PC-3 (cell line): ENCODE results near the gene MRPL2. TPM values are rescaled to one million over a fixed set of nuclear protein-coding genes. Genes with fewer than 3 reads are reported as not detected.

Experiments used
- ATAC-seq: fragments of 200-7000 bp; cut with Tn5 transposase; 2 replicates; pipeline ENCODE4 v1.9.1; 2020; ENCODE audit warnings: mild to moderate bottlenecking, moderate library complexity
- BruUV-seq: library from RNA; stranded (reverse); fragments of 400-500 nt; replicated peaks from 2 replicates; lab custom pipeline; 2021; lab: Mats Ljungman, UMichigan
- CTCF ChIA-PET: fragments of 300-600 bp; sonication (Branson Sonifier 250); formaldehyde crosslinking; loops from one replicate; lab custom pipeline; 2022; ENCODE audit warnings: antibody characterized with exemption; lab: Charles Lee
- POLR2A ChIA-PET: fragments of 300-600 bp; sonication (Branson Sonifier 250); formaldehyde crosslinking; loops from one replicate; lab custom pipeline; 2022; ENCODE audit warnings: antibody characterized with exemption; ENCODE audit not compliant: unreplicated experiment; lab: Charles Lee
- DNase-seq: peaks from one replicate; pipeline ENCODE4 v3.0.0-alpha.2; 2015
- H2AFZ ChIP-seq: fragments of 300-600 bp; sonication (generic); 2 replicates; pipeline ENCODE4 v1.6.0; 2016; ENCODE audit warnings: antibody characterized with exemption, low read length
- H3F3A ChIP-seq: fragments of 300-600 bp; sonication (generic); one replicate; pipeline ENCODE4 v1.6.0; 2017; ENCODE audit warnings: antibody characterized with exemption, low read length, control low read depth, mild to moderate bottlenecking; ENCODE audit not compliant: unreplicated experiment
- H3K27ac ChIP-seq: fragments of 300-600 bp; sonication (generic); 2 replicates; pipeline ENCODE4 v1.5.1; 2016; ENCODE audit warnings: mild to moderate bottlenecking, low read length
- H3K27me3 ChIP-seq: fragments of 300-600 bp; sonication (generic); 2 replicates; pipeline ENCODE4 v1.6.1; 2016; ENCODE audit warnings: low read length, mixed read lengths
- H3K36me3 ChIP-seq: fragments of 300-600 bp; sonication (generic); 2 replicates; pipeline ENCODE4 v1.6.1; 2016; ENCODE audit warnings: low read depth, mixed run types, low read length, mixed read lengths
- H3K4me1 ChIP-seq: fragments of 300-600 bp; sonication (generic); 2 replicates; pipeline ENCODE4 v1.5.1; 2016; ENCODE audit warnings: low read length; ENCODE audit not compliant: insufficient read depth
- H3K4me2 ChIP-seq: fragments of 300-600 bp; sonication (generic); 2 replicates; pipeline ENCODE4 v1.6.0; 2016; ENCODE audit warnings: low read length
- H3K4me3 ChIP-seq: fragments of 300-600 bp; sonication (generic); 2 replicates; pipeline ENCODE4 v1.5.1; 2016; ENCODE audit warnings: mild to moderate bottlenecking, low read length, mixed read lengths
- H3K79me2 ChIP-seq: fragments of 300-600 bp; sonication (generic); 2 replicates; pipeline ENCODE4 v1.6.1; 2017; ENCODE audit warnings: low read length, mixed read lengths
- H3K9ac ChIP-seq: fragments of 300-600 bp; sonication (generic); 2 replicates; pipeline ENCODE4 v1.6.0; 2016; ENCODE audit warnings: mild to moderate bottlenecking, low read length
- H3K9me2 ChIP-seq: fragments of 300-600 bp; sonication (generic); replicated peaks from 2 replicates; pipeline ENCODE4 v1.6.1; 2016; ENCODE audit warnings: mixed run types, low read length, mixed read lengths
- H3K9me3 ChIP-seq: fragments of 300-600 bp; sonication (generic); 2 replicates; pipeline ENCODE4 v1.6.1; 2016; ENCODE audit warnings: low read length, mixed read lengths
- H4K20me1 ChIP-seq: fragments of 300-600 bp; sonication (generic); 2 replicates; pipeline ENCODE4 v1.6.1; 2016; ENCODE audit warnings: low read length, mixed read lengths
- CTCF ChIP-seq: fragments of 300-600 bp; sonication (generic); conservative IDR thresholded peaks from 2 replicates; pipeline ENCODE4 v1.5.1; 2017; ENCODE audit warnings: antibody characterized with exemption, low read depth, mild to moderate bottlenecking, low read length
- EZH2 ChIP-seq: fragments of 300-600 bp; sonication (generic); IDR thresholded peaks from one replicate; pipeline ENCODE4 v1.6.1; 2017; ENCODE audit warnings: antibody characterized with exemption, mild to moderate bottlenecking, low read length; ENCODE audit not compliant: unreplicated experiment
- EZH2phosphoT487 ChIP-seq: fragments of 300-600 bp; sonication (generic); IDR thresholded peaks from 2 replicates; pipeline ENCODE4 v1.6.1; 2018; ENCODE audit warnings: mild to moderate bottlenecking, antibody characterized with exemption, low read length, borderline replicate concordance
- intact Hi-C: fragments of 100-400 bp; cut with micrococcal nuclease; formaldehyde crosslinking; loops from 2 replicates; pipeline ENCODE4 v1.9.0; 2023
- total RNA-seq: library from RNA; depleted of rRNA; stranded (reverse); fragments of >200 nt; gene quantifications from 2 replicates; pipeline ENCODE4 v1.2.3, GENCODE V29; 2014

Gene MRPL2
- total RNA-seq, 1 experiment from 2014 or later: 59.8 TPM

DNA sequence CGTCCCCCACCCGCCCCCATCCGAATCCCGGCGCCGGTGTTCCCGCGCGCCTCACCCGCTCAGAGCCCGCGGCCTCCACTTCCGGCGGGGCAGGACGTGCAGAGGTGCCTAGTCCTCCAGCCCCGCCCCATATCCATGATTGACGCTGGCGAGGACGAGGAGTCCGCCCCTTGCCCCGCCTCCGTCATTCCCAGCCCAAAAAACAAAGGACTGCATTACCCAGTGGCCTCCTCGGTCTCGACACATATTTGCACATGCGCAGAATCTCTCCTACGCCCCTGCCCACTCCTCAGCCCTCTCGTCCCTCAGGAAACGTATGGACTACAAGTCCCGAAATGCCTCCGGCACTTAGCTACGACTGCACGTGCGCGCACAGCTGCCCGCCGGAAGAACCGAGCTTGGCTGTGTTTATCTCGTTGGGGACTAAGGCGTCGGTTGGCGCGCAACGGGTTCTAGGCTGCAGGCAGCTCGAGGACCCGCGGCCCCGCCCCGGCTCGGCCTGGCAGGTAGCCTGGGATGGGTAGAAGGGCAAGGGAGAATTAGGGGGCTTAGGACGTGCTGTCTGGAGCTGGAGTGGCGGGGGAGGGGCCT is 45.3 kb downstream of the MRPL2 start, which contains the start of the genes KLHDC3 and MEA1:
KLHDC3 (plus strand) TSS at position 407 of the 591 bp plus-strand sequence. CDS start 2,944 bp downstream, outside the sequence.
MEA1 (minus strand) TSS at position 104 of the 591 bp plus-strand sequence. CDS start 133 bp downstream, outside the sequence.
- DNase-seq (peak; percentile 99), ATAC-seq (peak; percentile 92)
- ChIA-PET CTCF (interaction anchor here (0.6 kb wide), 1 partner anchor 130 kb away, joined by 3 read pairs; no protein-coding TSS in a partner anchor), POLR2A (interaction anchor here (0.5 to 1.4 kb wide), 8 partner anchors 35 to 724 kb away, joined by 3 to 15 read pairs (median 8); partner anchors contain the start of genes CUL7, CUL9 and PEX6)
- Histone ChIP-seq H3K27ac (peak within 1 kb of the TSS; percentile 17; the same call in 1 of the 2 replicates), H3K4me1 (peaks cover 23% of the 10 kb centered on the region), H3K9ac (peak within 1 kb of the TSS; percentile 90), H4K20me1 (no peaks in the 10 kb centered on the region), H2AFZ (peak within 1 kb of the TSS; percentile 88), H3K27me3 (no peaks in the 10 kb centered on the region), H3K4me3 (peak within 1 kb of the TSS; percentile 91), H3K4me2 (peak within 1 kb of the TSS; percentile 95), H3K9me3 (no peaks in the 10 kb centered on the region), H3F3A (no peaks in the 10 kb centered on the region), H3K9me2 (no peaks in the 10 kb centered on the region), H3K79me2 (peaks cover 52% of the 10 kb centered on the region), H3K36me3 (peaks cover 28% of the 10 kb centered on the region; the same call in 1 of the 2 replicates)
- TF ChIP-seq EZH2 (no peak), CTCF (no peak), EZH2phosphoT487 (no peak)
- intact Hi-C loops: loop anchor here (2.0 kb wide), 1 partner anchor 29 kb away; the partner anchor contains the start of gene PPP2R5D
- BruUV-seq: no TSS peak

DNA sequence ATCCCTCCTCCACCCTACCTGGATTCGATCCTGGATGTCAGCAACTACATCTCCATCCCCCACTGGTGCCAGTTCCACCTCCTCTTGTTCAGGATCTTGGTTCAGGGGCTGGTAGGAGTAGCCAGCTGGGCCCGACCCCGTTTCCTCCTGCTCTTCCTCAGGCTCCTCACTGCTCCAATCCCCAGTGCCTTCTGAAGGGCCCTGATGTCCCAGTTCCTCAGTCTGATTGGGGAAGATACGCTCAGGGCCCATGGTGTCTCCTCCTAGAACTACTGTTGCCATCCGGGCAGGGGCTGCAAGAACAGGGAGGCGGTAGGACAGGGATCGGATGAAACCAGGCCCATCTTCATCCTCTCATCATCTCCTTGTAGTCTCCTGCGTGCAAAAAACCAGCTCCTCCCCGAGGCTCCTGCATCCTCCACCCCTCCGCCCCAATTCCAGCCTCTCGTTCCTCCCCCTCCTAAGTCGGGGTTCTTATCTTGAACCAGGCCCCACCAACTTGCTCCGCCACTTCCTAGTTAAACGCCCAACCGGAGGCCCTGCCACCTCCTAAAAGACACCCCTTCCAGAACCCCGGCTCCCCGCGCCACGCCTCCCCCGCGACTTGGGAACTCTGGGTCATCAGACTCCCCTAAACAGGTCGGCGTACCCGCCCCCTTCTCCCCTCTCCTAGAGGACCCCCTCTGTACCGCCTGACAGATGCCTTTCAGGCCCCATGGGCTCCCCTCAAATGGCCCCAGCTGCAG is 46.0 kb downstream of the MRPL2 start:
- BruUV-seq: no TSS peak
- Histone ChIP-seq H2AFZ (peak overlapping the region; percentile 88), H4K20me1 (no peaks in the 10 kb centered on the region), H3K27ac (no peak overlapping the region), H3K9me3 (no peaks in the 10 kb centered on the region), H3K4me3 (peak overlapping the region; percentile 91), H3K79me2 (peaks cover 52% of the 10 kb centered on the region), H3K36me3 (peaks cover 28% of the 10 kb centered on the region), H3K4me1 (peaks cover 23% of the 10 kb centered on the region), H3K4me2 (peak overlapping the region; percentile 95), H3K27me3 (no peaks in the 10 kb centered on the region), H3F3A (no peaks in the 10 kb centered on the region), H3K9ac (peak overlapping the region; percentile 86), H3K9me2 (no peaks in the 10 kb centered on the region)
- CTCF ChIA-PET: no interaction called here
- no peak for DNase-seq
- TF ChIP-seq EZH2 (no peak), EZH2phosphoT487 (no peak), CTCF (no peak)
- intact Hi-C loops: no loop called here
- POLR2A ChIA-PET: interaction anchor here (0.6 kb wide), 1 partner anchor 84 kb away, joined by 14 read pairs; the partner anchor contains the start of gene CNPY3
- peak; percentile 9 for ATAC-seq
